Measurements from ENCODE around the gene SBK1.

The SBK1 gene

DNA sequence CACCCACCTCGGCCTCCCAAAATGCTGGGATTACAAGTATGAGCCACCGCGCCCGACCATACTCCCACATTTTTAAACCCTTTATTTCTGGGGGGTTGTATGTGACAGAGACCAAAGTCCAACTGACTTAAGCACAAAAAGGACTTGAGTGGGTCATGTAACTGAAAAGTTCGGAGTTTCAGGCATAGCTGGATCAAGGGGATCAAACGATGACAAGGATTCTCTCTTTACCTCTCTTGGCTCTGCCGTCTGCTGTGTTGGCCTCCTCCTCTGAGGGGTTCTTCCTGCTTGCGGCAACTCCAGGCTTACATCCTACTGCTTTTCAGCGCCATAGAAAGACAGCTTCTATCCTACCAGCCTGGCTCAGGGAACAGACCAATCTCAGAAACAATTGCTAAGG is 9.2 kb upstream of the SBK1 start:
- DNase-seq, result no peak

DNA sequence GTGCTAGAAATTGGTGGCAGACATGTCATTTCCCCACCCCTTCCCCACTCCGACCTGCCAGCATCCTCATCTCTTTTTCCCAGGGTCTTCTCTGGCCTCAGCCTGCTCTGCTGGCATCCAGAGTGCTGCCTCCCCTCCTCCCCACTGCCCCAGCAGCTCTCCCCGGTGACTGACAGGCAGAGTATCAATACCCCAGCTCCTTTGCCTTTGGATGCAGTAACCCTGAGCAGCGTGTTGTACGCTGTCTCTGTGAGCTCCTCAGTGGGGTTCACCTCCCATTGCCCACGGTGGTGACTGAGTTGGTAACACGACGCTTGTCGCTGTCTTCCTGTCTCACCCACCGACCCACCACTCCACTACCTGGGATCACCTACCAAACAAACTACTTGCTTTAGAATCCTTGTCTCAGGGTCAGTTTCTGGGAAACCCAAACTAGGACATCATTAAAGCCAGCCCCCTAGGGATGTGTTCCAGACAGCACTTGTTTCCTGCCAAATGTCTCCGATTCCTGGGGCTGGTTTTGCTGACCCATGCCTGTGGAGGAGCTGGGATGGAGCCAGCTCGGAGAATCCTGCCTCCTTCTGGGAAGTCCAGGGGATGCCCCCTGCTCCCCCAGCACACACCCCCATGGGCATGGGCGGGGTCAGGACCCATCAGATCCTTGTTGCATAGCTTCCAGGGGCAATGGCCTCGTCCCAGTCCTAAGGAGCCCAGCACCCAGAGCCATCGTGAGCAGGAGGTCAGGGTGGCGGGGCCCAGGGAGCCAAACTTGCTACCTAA is 8.3 kb upstream of the SBK1 start:
- DNase-seq, result no peak

DNA sequence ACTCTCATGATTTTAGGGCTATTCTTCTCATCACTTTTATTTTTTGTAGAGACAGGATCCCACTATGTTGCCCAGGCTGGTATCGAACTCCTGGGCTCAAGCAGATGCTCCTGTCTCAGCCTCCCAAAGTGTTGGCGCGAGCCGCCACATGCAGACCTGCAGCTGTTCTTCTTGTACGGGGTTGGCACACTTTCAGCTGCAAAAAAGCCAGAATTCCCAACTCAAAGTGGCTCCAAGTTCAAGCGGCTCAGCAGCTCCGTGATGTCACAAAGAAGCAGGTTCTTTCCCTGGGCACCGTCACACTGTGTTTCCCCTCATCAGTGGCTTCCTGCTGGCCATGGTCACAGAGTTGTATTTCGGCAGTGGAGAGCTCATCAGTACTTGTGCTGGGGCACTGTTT is 6.7 kb upstream of the SBK1 start:
- no peak for DNase-seq

DNA sequence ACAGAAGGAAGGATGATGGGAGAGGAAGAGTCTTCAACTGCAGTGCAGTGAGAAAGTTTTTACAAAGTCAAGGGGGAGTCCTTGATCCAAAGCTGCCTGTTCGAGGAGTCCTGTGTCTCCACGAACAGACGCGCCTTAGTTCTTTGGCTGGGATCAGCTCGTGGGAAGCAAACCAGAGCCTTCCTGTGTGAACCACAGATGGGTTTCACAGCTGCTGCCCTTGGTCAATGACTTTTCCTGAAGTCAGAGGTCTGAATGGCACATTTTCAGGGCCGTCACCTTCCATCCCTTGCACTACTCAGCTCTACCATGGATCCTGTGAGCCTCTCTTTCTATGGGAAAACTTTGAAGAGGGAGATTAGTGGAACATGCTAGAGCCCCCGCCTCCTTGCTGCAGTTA is 4.2 kb upstream of the SBK1 start:
- DNase-seq, result no peak

GRCh38 chr16:28289048-28289447 is 3.3 kb upstream of the SBK1 start:
- no peak for DNase-seq

GRCh38 chr16:28289939-28290858 is 2.1 kb upstream of the SBK1 start:
- no peak for DNase-seq

DNA sequence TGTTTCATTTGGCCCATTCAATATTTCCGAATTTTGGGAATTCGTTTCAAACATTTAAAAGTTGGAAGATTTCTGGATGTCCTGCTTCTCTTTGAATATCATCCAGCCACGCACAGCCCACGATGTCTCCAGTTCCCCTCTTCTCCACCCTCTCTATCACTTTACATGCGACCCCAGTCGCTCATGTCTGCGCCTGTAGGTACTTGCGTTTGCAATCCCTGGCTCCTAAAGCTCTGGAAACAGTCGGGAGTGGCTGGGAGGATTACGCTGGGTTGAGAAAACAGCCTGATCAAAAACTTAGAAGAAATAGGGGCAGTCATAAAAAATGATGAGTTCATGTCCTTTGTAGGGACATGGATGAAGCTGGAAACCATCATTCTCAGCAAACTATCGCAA is 1.5 kb upstream of the SBK1 start:
- DNase-seq, result no peak

GRCh38 chr16:28292731-28293600 is 641 bp downstream of the SBK1 start:
- DNase-seq, result no peak

- no peak for DNase-seq
These were observed 1.3 kb downstream of the SBK1 start for GRCh38 chr16:28293601-28293960.

DNA sequence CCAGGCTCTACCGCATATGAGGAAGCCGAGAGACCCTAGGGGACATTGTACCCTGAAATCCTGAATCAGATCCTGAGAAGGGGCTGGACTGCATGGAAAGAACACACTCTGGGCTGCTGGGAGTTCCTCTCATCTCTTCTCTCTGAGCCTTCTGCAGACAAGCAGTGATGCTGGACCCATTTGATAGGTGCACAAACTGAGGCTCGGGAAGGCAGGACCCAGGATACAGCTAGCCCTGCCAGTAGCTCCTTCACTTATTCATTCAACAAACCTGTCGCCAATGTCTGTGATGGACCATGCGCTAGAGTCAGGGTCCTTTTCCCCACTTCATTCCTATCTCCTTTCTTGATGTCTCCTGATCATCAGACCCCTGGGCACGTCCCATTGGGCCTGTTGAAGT is 1.9 kb downstream of the SBK1 start:
- no peak for DNase-seq

DNA sequence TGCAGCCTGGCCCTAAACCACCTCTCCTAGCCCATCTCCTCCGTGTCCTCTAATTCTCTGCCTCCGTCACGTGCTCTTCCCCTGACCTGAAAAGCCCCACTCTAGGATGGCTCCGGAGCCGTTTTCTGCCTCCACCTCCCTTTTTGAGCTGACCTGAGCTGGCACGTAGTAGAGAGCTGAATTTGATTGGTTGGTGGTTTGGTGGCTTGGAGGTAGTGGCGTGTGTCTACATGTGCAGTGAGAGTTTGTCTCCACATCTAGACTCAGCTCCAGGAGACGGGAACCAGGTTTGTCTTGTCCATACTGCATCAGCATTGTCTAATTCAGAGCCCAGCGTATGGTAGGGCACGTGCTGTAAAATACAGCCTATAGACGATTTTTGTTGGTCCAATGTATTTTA is 3.0 kb downstream of the SBK1 start:
- no peak for DNase-seq

DNA sequence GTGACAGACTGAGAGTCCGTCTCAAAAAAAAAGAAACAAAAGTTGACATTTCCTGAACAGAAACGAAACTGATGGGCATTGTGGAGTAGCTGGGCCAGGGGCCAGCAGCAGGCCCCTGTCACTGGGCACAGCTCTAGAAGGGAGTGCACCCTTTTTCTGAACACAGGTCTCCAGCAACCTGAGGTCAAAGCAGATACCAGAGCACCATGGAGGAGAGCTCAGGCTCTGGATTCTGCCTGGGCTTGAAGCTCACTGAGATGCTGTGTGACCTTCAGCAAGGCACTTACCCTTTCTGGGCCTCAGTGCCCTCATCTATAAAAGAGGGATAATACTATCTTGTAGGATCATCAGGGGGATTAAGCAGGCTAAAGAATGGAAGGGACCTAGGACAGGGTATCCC is 5.0 kb downstream of the SBK1 start:
- no peak for DNase-seq

DNA sequence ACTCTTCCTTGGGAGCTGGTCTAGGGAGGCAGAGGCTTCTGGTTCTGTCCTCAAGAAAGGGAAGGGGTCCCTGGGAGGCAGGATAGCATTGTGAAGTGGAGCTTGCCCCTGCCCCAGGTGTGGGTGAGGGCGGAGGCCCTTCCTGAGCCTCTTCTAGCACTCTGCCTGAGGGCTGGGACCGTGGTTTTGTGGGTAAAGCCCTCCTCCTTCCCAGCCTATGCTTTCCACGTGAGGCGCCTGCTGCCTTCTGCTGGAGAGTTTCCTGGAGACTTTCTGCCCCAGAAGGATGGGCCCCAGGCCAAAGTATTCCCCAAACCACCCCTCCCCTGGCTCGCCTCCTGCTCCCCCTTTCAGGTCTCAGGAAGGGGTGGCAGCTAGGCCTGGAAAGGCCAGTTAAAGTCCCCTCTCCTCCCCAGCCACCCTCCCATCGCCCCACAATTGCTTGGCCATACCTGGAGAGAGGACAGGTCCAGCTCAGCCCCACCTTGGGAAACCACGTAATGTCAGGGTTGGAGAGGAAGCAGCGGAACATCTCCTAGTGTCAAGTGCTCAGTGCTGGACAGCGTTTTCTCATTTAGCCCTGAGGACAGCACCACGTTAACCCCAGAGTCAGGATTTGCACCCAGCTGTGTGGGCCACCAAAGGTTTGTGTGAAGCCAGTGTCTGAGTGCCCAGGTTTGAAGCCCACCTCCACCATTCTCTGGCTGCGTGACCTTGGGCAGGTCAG is 5.6 kb downstream of the SBK1 start:
- no peak for DNase-seq

DNA sequence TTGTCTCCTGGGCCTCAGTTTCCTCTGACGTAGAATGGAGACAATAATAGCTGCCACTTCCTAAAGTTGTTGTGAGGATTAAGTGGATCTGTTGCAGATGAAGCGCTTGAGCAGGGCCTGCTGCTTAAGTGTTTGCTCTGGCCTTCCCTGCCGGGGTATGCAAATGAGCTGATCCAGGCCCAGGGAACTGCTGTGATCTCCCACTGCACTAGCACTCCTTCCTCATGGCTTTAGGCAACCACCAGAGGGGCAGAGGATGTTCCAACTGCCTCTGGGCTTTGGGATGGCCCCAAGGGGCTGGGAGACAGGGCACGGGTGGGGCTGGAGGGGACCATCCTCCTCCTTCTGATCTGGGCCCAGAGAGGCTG is 6.2 kb downstream of the SBK1 start:
- DNase-seq, result no peak

GRCh38 chr16:28300327-28300726 is 8.0 kb downstream of the SBK1 start:
- DNase-seq, result no peak

GRCh38 chr16:28301154-28301553 is 8.8 kb downstream of the SBK1 start:
- DNase-seq, result no peak

DNA sequence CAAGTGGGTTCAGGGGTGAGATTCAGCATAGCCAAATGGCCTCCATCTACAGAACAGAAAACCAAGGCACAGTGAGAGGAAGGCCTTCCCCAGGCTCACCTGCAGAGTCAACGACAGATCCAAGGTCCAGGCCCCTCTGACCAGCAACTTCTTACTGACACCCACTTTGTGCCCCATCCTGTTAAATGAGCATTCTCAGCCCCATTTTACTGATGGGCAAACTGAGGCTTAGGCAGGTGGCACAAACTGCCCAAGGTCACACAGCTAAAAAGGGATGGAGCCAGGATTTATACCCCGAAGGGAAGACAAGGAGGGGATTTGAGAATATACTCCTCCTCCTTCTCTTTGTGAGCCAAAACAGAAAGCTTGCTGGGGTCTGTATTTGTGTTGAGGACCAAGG is 9.3 kb downstream of the SBK1 start:
- no peak for DNase-seq

GRCh38 chr16:28303132-28303531 is 10.8 kb downstream of the SBK1 start:
- DNase-seq, result no peak

DNA sequence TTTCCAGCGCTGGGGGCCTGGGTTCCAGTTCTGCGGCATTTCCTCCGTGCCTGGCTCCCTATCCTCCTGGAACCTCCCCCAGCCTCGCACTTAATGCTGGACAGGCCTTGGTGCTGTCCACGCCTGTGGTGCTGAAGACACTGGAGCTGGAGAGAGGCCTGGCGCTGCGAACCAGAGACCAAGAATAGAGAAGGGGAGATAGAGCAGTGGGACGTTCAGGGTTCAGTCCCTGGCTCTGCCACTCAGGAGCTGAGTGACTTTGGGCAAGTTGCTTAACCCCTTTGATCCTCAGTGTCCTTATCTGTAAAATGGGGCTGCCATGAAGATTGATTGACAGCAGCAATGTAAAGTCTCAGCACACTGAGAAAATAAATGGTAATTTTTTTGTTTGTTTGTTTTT is 11.9 kb downstream of the SBK1 start:
- DNase-seq, result no peak

DNA sequence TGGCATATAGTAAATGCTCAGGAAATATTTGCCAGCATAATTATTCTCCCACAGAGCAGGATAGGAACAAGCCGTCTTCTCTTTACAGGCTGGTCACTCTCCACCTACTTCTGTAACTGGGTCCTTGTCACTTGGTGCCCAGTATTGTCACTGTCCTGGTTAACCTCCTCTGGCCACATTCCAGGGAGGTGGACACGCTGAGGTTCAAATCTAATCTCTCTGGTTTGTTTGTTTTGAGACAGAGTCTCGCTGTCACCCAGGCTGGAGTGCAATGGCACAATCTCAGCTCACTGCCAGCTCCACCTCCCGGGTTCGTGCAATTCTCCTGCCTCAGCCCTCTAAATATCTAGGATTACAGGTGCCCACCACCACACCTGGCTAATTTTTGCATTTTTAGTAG is 15.6 kb downstream of the SBK1 start:
- DNase-seq, result no peak

DNA sequence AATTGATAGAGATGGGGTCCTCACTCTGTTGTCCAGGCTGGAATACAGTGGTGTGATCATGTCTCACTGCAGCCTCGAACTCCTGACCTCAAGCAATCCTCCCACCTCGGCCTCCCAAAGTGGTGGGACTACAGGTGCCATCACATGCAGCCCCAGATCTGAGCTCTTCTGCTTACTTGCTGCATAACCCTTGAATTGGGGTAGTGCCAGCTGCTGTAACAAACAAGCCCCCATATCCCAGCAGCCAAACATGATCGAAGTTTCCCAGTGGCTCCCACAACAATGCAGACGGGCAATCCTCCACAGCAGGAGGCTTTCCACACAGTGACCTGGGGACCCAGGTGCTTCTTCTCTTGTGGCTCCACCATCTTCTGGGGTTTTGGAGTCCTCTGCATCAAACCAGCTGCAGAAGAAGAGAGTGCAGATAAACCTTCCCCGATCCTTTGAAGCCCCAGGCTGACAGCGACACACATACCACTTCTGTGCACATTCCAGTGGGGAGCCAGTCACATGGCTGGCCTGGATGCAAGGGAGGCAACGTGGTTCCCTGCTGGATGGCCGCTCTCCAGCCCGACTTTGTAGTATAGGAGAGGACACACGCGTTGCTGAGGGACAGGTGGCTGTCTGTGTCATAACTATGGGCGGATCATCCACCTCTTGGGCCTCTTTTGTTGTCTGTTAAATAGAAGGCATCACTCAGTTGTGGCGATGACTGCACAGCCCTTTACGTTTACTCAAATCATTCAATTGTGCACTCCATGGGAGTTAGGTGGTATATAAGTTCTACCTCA is 16.7 kb downstream of the SBK1 start:
- DNase-seq, result no peak

- no peak for DNase-seq
These were observed 17.5 kb downstream of the SBK1 start for GRCh38 chr16:28309811-28310311.
